GM23248 (cell line): ENCODE measurements around the gene OR6V1.

Experiments
- EZH2 ChIP-seq: fragments of 200-600 bp; sonication (generic); IDR thresholded peaks from 2 replicates; pipeline ENCODE4 v1.6.1; 2018; ENCODE audit warnings: antibody characterized with exemption, mild to moderate bottlenecking; ENCODE audit not compliant: insufficient read depth, poor library complexity, severe bottlenecking
- EZH2phosphoT487 ChIP-seq: fragments of 200-600 bp; sonication (generic); IDR thresholded peaks from 2 replicates; pipeline ENCODE4 v1.6.1; 2018; ENCODE audit warnings: antibody characterized with exemption, moderate library complexity, mild to moderate bottlenecking, low read depth; ENCODE audit not compliant: insufficient read depth

GRCh38 chr7:143038635-143039034 is 13.5 kb upstream of the OR6V1 start:
- TF ChIP-seq EZH2phosphoT487 (no peak), EZH2 (no peak)
